ENCODE data around the gene PPP2R5C. TPM values are rescaled to one million over a fixed set of nuclear protein-coding genes. Genes with fewer than 3 reads are reported as not detected.
A peak's percentile ranks its signal among the peaks of the same experiment; 100 is the strongest.

Gene PPP2R5C
- total RNA-seq, 1 experiment from 2014 or later: 93.0 TPM

GRCh38 chr14:101716956-101717662, 44.4 kb upstream of the PPP2R5C start:
- Histone ChIP-seq H2BK12ac (ENCODE audit: insufficient read length, low read depth, low read length) (no peak overlapping the region), H2BK20ac (ENCODE audit: low read depth, low read length, poor library complexity, severe bottlenecking) (no peak overlapping the region), H3T11ph (ENCODE audit: low read length) (no peak overlapping the region), H2BK5ac (ENCODE audit: insufficient read length, low read length) (no peak overlapping the region), H3K23ac (ENCODE audit: insufficient read length, low read depth, low read length) (no peak overlapping the region), H4K5ac (ENCODE audit: insufficient read length, low read depth, low read length) (no peak overlapping the region), H3K56ac (ENCODE audit: insufficient read length, low read depth, low read length) (no peak overlapping the region), H3K79me1 (ENCODE audit: insufficient read depth, low read depth, low read length, poor library complexity, severe bottlenecking) (no peaks in the 10 kb centered on the region), H3K79me2 (ENCODE audit: insufficient read depth, low read length) (no peaks in the 10 kb centered on the region), H2AFZ (ENCODE audit: low read length) (no peak overlapping the region), H3K27me3 (ENCODE audit: insufficient read depth, low read length) (no peaks in the 10 kb centered on the region), H3K27ac (ENCODE audit: insufficient read length, low read depth, low read length) (no peak overlapping the region), H2AK5ac (ENCODE audit: insufficient read length, low read length) (no peak overlapping the region), H3K9ac (ENCODE audit: extremely low read depth, insufficient read length, low read length) (no peak overlapping the region), H4K20me1 (ENCODE audit: control insufficient read depth, insufficient read depth, insufficient read length) (no peaks in the 10 kb centered on the region), H2BK120ac (ENCODE audit: low read depth, low read length, poor library complexity, severe bottlenecking) (no peak overlapping the region), H3K18ac (ENCODE audit: insufficient read length, low read depth, low read length) (no peak overlapping the region), H3K4me1 (ENCODE audit: insufficient read depth, low read length) (peaks cover 2% of the 10 kb centered on the region; the same call in 1 of the 2 replicates), H4K8ac (replicated peaks; ENCODE audit: insufficient read length, low read depth, low read length) (no peak overlapping the region), H3K23me2 (ENCODE audit: insufficient read length, low read depth, low read length, poor library complexity, severe bottlenecking) (no peaks in the 10 kb centered on the region), H2BK15ac (ENCODE audit: low read depth, low read length) (no peak overlapping the region), H3K14ac (ENCODE audit: insufficient read depth, low read length) (no peak overlapping the region), H3K4ac (ENCODE audit: low read depth, low read length) (no peak overlapping the region), H3K9me3 (ENCODE audit: control insufficient read depth, low read depth, low read length) (no peaks in the 10 kb centered on the region), H3K4me2 (ENCODE audit: insufficient read depth, insufficient read length, low read length) (no peak overlapping the region), H4K91ac (ENCODE audit: insufficient read length, low read depth, low read length) (no peak overlapping the region)
- no peak for DNase-seq
- Mint-ChIP-seq H3K27ac (peak overlapping the region in 1 of 3 experiments; percentile 76; a peak in 3 of 7 replicates), H3K9me3 (peaks cover 6 to 7% of the 10 kb centered on the region in 2 experiments), H3K36me3 (ENCODE audit: insufficient read depth in 1 of 3, low read depth in 3 of 3) (no peaks in the 10 kb centered on the region), H3K27me3 (ENCODE audit: low read depth) (peaks cover 2% of the 10 kb centered on the region; the same call in 1 of the 2 replicates), H3K4me3 (no peak overlapping the region), H3K4me1 (peaks cover 31 to 33% of the 10 kb centered on the region in 2 experiments)
- no peak for TF ChIP-seq CTCF (conservative IDR thresholded peaks at IDR 0.05)
- no CpG with 5 or more reads among the region's 17 CpGs for WGBS (ENCODE audit: extremely low coverage, insufficient read length, low lambda C conversion rate)
